Nephron (organoid): ENCODE measurements around the gene MAML3.

Experiments
- H3K27ac Mint-ChIP-seq, 3 experiments: 2 replicates each; pipeline ENCODE4 v1.8.0; 2020; ENCODE audit warnings: mixed read lengths in 3 of 3, mild to moderate bottlenecking in 2 of 3, moderate library complexity in 1 of 3
- H3K27me3 Mint-ChIP-seq: 2 replicates; pipeline ENCODE4 v1.8.0; 2021; ENCODE audit warnings: low read depth, mild to moderate bottlenecking, moderate library complexity, mixed read lengths
- H3K36me3 Mint-ChIP-seq: 2 replicates; pipeline ENCODE4 v1.8.0; 2020; ENCODE audit warnings: low read depth, mixed read lengths
- H3K4me1 Mint-ChIP-seq: 2 replicates; pipeline ENCODE4 v1.8.0; 2020; ENCODE audit warnings: mixed read lengths
- H3K4me3 Mint-ChIP-seq, 3 experiments: 2 replicates each; pipeline ENCODE4 v1.8.0; 2020; ENCODE audit warnings: mild to moderate bottlenecking in 3 of 3, mixed read lengths in 3 of 3, moderate library complexity in 2 of 3
- H3K9me3 Mint-ChIP-seq: 2 replicates; pipeline ENCODE4 v1.8.0; 2020; ENCODE audit warnings: mixed read lengths
- TF ChIP-seq, protein P1 (sequence below), 3 experiments: fragments of 200-600 bp; sonication (generic); IDR thresholded peaks; one replicate each; pipeline ENCODE4 v1.5.0; 2021; ENCODE audit warnings: antibody characterized with exemption in 3 of 3; ENCODE audit not compliant: unreplicated experiment in 3 of 3

Gene MAML3

DNA sequence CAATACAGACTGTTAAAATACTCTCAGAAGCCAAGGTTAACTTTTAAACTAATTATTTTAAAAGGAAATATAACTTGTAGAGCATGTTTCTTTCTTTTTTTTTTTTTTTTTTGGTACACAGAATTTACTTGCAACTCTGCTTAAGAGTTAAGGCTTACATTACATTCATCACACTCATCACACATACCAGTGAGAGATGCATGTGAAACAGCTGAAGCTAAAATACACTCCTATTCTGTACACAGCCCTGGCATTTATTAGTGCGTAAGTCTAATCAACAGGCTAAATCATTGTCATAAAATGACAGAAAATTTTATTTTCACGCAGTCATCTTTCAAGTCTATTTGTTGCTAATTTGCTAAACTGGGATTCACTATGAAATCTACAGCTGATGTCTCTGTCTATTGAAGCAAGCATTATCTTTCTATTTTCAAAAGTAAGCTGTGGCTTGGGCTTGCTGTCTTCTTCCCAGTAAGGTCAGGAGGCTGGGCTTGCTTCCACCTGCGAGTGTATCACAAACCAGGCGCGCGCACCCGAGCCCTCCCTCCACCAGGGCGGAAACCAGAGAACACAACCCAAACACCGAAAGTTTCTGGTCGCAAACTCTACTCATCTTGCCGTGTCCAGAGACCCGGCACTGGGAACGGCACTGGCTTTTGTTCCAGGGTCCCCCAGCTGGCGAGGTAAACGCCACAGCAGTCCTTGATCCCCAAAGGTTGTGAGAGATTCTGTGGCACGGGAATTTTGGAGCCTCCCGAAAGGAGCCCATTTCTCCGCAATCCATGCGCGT, 3.9 kb downstream of the MAML3 start:
- Mint-ChIP-seq H3K36me3 (no peaks in the 10 kb centered on the region), H3K4me3 (peak overlapping the region; percentile 91 to 97 (median 96)), H3K9me3 (no peaks in the 10 kb centered on the region), H3K27me3 (no peaks in the 10 kb centered on the region), H3K27ac (peak overlapping the region; percentile 98 to 100 (median 99)), H3K4me1 (peaks cover 42% of the 10 kb centered on the region)
- TF ChIP-seq, protein P1, sequence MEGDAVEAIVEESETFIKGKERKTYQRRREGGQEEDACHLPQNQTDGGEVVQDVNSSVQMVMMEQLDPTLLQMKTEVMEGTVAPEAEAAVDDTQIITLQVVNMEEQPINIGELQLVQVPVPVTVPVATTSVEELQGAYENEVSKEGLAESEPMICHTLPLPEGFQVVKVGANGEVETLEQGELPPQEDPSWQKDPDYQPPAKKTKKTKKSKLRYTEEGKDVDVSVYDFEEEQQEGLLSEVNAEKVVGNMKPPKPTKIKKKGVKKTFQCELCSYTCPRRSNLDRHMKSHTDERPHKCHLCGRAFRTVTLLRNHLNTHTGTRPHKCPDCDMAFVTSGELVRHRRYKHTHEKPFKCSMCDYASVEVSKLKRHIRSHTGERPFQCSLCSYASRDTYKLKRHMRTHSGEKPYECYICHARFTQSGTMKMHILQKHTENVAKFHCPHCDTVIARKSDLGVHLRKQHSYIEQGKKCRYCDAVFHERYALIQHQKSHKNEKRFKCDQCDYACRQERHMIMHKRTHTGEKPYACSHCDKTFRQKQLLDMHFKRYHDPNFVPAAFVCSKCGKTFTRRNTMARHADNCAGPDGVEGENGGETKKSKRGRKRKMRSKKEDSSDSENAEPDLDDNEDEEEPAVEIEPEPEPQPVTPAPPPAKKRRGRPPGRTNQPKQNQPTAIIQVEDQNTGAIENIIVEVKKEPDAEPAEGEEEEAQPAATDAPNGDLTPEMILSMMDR (IDR thresholded peaks at IDR 0.05; ENCODE audit: unreplicated experiment in 3 of 3) = no peak

DNA sequence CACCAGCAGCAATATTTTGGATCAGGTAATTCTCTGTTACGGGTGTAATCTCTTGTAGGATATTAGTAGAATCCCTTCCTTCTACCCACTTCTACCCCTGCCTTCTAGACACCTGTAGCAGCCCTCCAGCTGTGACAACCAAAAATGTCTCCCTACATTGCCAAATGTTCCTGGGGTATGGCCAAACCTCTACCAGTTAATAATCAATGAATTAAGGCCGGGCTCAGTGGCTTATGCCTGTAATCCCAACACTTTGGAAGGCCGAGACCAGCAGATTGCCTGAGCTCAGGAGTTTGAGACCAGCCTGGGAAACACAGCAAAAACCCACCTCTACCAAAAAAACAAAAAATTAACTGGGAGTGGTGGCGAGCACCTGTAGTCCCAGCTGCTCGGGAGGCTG, 9.9 kb downstream of the MAML3 start:
- TF ChIP-seq, protein P1 (IDR thresholded peaks at IDR 0.05; ENCODE audit: unreplicated experiment in 3 of 3) = no peak
- Mint-ChIP-seq H3K4me3 (no peak overlapping the region), H3K36me3 (no peaks in the 10 kb centered on the region), H3K27ac (no peak overlapping the region), H3K4me1 (peaks cover 38% of the 10 kb centered on the region), H3K9me3 (no peaks in the 10 kb centered on the region), H3K27me3 (no peaks in the 10 kb centered on the region)

DNA sequence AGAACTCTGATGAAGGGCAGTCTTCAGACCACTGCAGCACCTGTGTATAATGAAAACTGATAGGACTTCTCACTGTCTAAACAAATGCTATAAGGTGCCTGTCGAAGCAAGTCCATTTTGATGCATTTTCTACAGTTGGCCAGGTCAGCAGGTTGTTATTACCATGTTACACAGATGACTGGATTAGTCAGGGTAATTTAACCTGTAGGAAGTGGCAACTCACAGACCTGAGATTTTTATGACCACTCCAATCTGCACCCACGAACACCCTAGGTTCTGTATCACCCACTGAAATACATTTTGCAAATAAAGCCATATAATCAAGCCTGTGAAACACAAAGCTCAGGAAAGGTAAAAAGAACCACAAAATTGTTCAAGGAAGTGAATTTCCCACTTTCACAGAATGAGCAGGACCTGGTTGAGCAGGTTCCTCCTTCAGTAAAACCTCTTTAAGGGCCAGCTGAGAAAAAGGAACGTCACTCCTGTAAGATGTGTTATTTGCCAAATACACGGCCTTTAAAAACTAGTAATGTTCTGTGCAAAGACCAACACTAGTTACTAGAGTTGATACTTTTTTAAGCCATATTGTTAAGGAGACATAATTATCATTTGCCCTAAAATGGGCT, 12.7 kb downstream of the MAML3 start:
- Mint-ChIP-seq H3K27me3 (no peaks in the 10 kb centered on the region), H3K9me3 (no peaks in the 10 kb centered on the region), H3K4me1 (peaks cover 37% of the 10 kb centered on the region), H3K27ac (peak overlapping the region in 2 of 3 experiments; percentile 17 to 69), H3K36me3 (no peaks in the 10 kb centered on the region), H3K4me3 (no peak overlapping the region)
- TF ChIP-seq, protein P1 (IDR thresholded peaks at IDR 0.05; ENCODE audit: unreplicated experiment in 3 of 3) = no peak

DNA sequence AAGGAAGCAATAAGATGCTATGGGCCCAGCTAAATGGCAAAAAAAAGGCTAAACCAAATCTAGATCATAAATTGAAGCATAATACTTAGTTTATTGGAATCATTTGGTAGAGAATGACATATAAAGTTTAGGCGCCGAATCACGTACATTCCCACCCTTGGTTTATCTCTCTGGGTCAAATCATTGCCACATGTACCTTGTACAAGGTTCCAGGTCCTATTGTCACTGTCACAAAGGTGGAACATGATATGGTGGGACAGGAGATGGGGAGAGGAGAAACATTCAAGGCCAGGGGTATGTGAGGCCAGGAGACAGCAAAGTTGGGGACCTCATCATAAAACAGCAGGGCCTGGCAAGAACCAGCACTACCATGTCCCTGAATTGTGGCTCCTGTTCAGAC, 13.4 kb downstream of the MAML3 start:
- Mint-ChIP-seq H3K4me1 (peaks cover 45% of the 10 kb centered on the region), H3K36me3 (no peaks in the 10 kb centered on the region), H3K27ac (peak overlapping the region in 1 of 3 experiments; percentile 26), H3K4me3 (no peak overlapping the region), H3K27me3 (no peaks in the 10 kb centered on the region), H3K9me3 (no peaks in the 10 kb centered on the region)
- TF ChIP-seq, protein P1 (IDR thresholded peaks at IDR 0.05; ENCODE audit: unreplicated experiment in 3 of 3) = no peak

GRCh38 chr4:140138428-140138827, 15.6 kb downstream of the MAML3 start:
- Mint-ChIP-seq H3K36me3 (no peaks in the 10 kb centered on the region), H3K9me3 (no peaks in the 10 kb centered on the region), H3K27ac (peak overlapping the region; percentile 95 to 98 (median 96)), H3K27me3 (no peaks in the 10 kb centered on the region), H3K4me1 (peaks cover 56% of the 10 kb centered on the region), H3K4me3 (peak overlapping the region in 2 of 3 experiments; percentile 23 to 24)
- TF ChIP-seq, protein P1 (IDR thresholded peaks at IDR 0.05; ENCODE audit: unreplicated experiment in 3 of 3) = no peak
